Esophagus squamous epithelium (tissue), 5 donors: ENCODE measurements around the gene ZMIZ1. TPM values are rescaled to one million over a fixed set of nuclear protein-coding genes. Genes with fewer than 3 reads are reported as not detected.

Source experiments
- DNase-seq: peaks from one replicate; lab custom pipeline; 2025; lab: John Stamatoyannopoulos, UW
- H3K27ac ChIP-seq, 4 donors: fragments of 200-600 bp; sonication (generic); one replicate each; pipeline ENCODE4 v1.5.1; 2016 to 2019; ENCODE audit warnings: mild to moderate bottlenecking in 1 of 4
- H3K27me3 ChIP-seq, 4 donors: fragments of 200-600 bp; sonication (generic); 1 replicate in 3 of 4; 2 replicates in 1 of 4; pipeline versions ENCODE4 v1.5.1 to v1.6.0; 2017 to 2021; ENCODE audit warnings: antibody characterized with exemption in 1 of 4
- H3K36me3 ChIP-seq, 3 donors: fragments of 200-600 bp; sonication (generic); one replicate each; pipeline ENCODE4 v1.5.1; 2016 to 2019
- H3K4me1 ChIP-seq, 3 donors: fragments of 200-600 bp; sonication (generic); one replicate each; pipeline ENCODE4 v1.5.1; 2017 to 2019
- H3K4me3 ChIP-seq, 4 donors: fragments of 200-600 bp; sonication (generic); 1 replicate in 3 of 4; 2 replicates in 1 of 4; pipeline ENCODE4 v1.5.1; 2016 to 2019; ENCODE audit warnings: mild to moderate bottlenecking in 2 of 4, moderate library complexity in 1 of 4
- H3K9me3 ChIP-seq, 3 donors: fragments of 200-600 bp; sonication (generic); one replicate each; pipeline ENCODE4 v1.5.1; 2016 to 2019
- POLR2A ChIP-seq, 4 donors: fragments of 450-650 bp; IDR thresholded peaks; one replicate each; pipeline ENCODE4 v1.6.1; 2017; ENCODE audit warnings: antibody characterized with exemption in 4 of 4, mild to moderate bottlenecking in 4 of 4, moderate library complexity in 3 of 4
- WGBS, 2 donors: methylation state at CpG; one replicate each; pipeline ENCODE4 v1.1.5; 2018; 5-methylcytosine and 5-hydroxymethylcytosine counted together
- intact Hi-C: fragments of 100-400 bp; cut with DNase I; formaldehyde crosslinking; loops from one replicate; pipeline ENCODE4 v1.15.0; 2022
- total RNA-seq, 4 donors: library from RNA; depleted of rRNA; stranded (reverse); fragments of >200 nt; gene quantifications; one replicate each; pipeline ENCODE4 v1.1.0, GENCODE V29; 2016
- TF ChIP-seq, protein P1 (sequence below), 6 experiments: fragments of 450-650 bp in 4 of 6; fragments of 200-600 bp in 2 of 6; sonication (generic) in 2 of 6; IDR thresholded peaks; one replicate each; pipeline ENCODE4 v1.5.1; 2016 to 2019; ENCODE audit warnings: antibody characterized with exemption in 6 of 6, mild to moderate bottlenecking in 4 of 6, moderate library complexity in 4 of 6
- donor health status: DM: yes; HTN: yes; CAD: no.

Gene ZMIZ1
- total RNA-seq, 4 donors from 2014 or later, result 28.2 to 79.5 (median 40.4) TPM

DNA sequence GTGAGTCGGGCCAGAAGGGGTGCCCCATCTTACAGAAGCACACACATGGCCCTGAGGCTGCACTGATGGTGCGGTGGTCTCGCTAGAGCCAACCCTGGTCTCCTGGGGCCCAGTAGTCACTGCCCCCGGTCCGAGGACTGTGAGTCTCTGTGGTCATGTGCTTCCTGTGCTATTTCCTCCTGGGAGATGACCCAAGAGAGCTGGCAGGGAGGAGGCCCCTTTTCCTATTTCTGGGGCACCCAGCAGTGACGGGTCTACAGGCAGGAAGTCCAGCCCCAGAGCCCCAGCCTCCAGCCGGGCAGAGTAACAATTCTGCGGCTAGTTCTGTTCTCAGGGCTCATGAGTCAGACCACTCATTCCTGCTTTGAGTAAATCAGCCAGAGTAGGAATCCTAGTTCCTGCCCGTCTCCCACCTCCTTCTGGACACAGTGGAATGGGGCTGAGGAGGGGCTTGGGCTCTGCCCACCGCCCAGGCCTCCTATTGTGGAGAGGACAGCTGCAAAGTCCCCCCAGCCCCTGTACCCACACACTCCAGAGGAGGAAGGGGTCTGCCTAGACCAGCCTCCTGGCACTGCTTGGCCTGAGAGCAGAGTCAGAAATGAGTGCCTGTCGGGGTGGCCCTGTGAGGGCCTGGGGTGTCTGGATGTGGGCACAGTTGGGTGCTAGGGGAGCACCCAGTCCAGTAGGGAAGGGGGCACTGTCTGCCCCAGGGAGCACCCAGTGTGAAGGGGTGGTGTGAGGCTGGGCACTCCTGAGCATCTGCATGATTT is 198.0 kb downstream of the ZMIZ1 start:
- H3K36me3 ChIP-seq, result peaks cover 0 to 61% (median 0%) of the 10 kb centered on the region in 3 donors
- peak in 1 of 4 donors; percentile 11 for TF ChIP-seq POLR2A (IDR thresholded peaks at IDR 0.05)
- TF ChIP-seq, protein P1, sequence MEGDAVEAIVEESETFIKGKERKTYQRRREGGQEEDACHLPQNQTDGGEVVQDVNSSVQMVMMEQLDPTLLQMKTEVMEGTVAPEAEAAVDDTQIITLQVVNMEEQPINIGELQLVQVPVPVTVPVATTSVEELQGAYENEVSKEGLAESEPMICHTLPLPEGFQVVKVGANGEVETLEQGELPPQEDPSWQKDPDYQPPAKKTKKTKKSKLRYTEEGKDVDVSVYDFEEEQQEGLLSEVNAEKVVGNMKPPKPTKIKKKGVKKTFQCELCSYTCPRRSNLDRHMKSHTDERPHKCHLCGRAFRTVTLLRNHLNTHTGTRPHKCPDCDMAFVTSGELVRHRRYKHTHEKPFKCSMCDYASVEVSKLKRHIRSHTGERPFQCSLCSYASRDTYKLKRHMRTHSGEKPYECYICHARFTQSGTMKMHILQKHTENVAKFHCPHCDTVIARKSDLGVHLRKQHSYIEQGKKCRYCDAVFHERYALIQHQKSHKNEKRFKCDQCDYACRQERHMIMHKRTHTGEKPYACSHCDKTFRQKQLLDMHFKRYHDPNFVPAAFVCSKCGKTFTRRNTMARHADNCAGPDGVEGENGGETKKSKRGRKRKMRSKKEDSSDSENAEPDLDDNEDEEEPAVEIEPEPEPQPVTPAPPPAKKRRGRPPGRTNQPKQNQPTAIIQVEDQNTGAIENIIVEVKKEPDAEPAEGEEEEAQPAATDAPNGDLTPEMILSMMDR (IDR thresholded peaks at IDR 0.05), result no peak
- no peaks in the 10 kb centered on the region for H3K27me3 ChIP-seq
- no peaks in the 10 kb centered on the region for H3K9me3 ChIP-seq
- H3K4me1 ChIP-seq, result peaks cover 63 to 100% (median 82%) of the 10 kb centered on the region in 3 donors
- peak overlapping the region in 1 of 4 donors; percentile 32 for H3K4me3 ChIP-seq
- WGBS, 2 donors, result 57 to 63% methylated on average over 4 to 5 of the region's 11 CpGs
- peak overlapping the region; percentile 73 to 91 (median 79) for H3K27ac ChIP-seq
- no peak for DNase-seq
- intact Hi-C loops, result no loop called here

DNA sequence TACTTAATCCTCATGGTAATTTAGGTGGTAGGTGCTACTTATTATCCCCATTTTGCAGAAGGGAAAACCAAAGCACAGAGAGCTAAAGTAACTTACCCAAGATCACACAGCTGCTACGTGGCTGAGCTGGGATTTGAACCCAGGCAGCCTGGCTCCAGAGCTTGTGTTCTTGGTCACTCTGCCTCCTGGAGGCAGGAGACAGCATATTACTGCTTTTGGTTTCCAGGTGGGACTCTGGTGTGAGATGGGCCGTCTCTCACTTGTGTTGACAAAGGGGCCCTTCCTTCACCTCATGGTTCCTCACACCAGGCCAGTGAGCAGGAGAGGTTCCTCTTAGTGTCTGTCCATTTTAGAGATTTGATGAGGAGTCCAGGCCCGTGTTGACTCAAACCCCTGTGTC is 198.7 kb downstream of the ZMIZ1 start:
- H3K4me3 ChIP-seq, result no peak overlapping the region
- peak overlapping the region; percentile 73 to 91 (median 79) for H3K27ac ChIP-seq
- peaks cover 0 to 68% (median 0%) of the 10 kb centered on the region in 3 donors for H3K36me3 ChIP-seq
- no peaks in the 10 kb centered on the region for H3K27me3 ChIP-seq
- no peak for DNase-seq
- WGBS, 2 donors, result 65 to 68% methylated on average over 2 to 3 of the region's 3 CpGs
- no peak for TF ChIP-seq POLR2A (IDR thresholded peaks at IDR 0.05)
- TF ChIP-seq, protein P1 (IDR thresholded peaks at IDR 0.05), result peak in 2 of 6 experiments; percentile 8 to 13
- H3K9me3 ChIP-seq, result no peaks in the 10 kb centered on the region
- H3K4me1 ChIP-seq, result peaks cover 58 to 100% (median 77%) of the 10 kb centered on the region in 3 donors
- intact Hi-C loops, result no loop called here

DNA sequence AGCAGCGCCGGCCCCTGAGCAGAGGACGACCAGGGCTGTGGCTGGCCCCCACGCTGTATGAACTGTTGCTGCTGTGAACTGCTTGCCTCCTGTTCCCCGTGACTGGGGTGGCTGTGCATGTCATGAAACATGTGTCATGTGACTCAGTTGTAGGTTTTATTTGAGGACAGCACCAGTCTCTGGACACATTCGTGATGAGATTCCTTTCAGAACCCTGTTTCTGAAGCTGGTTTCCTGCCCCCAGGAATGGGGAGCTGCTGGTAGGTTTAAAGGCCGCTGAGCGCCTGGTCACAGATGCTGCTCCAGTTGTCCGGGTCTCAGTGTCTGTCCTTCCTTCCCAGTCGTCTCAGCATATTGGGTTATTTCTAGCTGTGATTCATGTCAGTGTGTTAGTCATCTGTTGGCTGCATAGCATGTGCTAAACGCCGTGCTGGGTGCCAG is 199.4 kb downstream of the ZMIZ1 start:
- Histone ChIP-seq H3K27ac (peak overlapping the region; percentile 73 to 91 (median 79)), H3K9me3 (no peaks in the 10 kb centered on the region), H3K4me3 (no peak overlapping the region), H3K27me3 (no peaks in the 10 kb centered on the region), H3K36me3 (peaks cover 0 to 65% (median 0%) of the 10 kb centered on the region in 3 donors), H3K4me1 (peaks cover 51 to 100% (median 78%) of the 10 kb centered on the region in 3 donors)
- TF ChIP-seq POLR2A (IDR thresholded peaks at IDR 0.05), result no peak
- 19 to 64% methylated on average over 4 to 12 of the region's 12 CpGs for WGBS, 2 donors
- intact Hi-C loops, result no loop called here
- DNase-seq, result no peak

GRCh38 chr10:79268742-79269141 is 200.0 kb downstream of the ZMIZ1 start:
- Histone ChIP-seq H3K36me3 (peaks cover 0 to 60% (median 0%) of the 10 kb centered on the region in 3 donors), H3K27ac (peak overlapping the region in 3 of 4 donors; percentile 13 to 81 (median 73)), H3K4me3 (no peak overlapping the region), H3K27me3 (no peaks in the 10 kb centered on the region), H3K9me3 (no peaks in the 10 kb centered on the region), H3K4me1 (peaks cover 49 to 100% (median 78%) of the 10 kb centered on the region in 3 donors)
- DNase-seq, result no peak
- intact Hi-C loops, result no loop called here
- WGBS, 2 donors, result 62 to 76% methylated on average over 6 to 7 of the region's 7 CpGs
- TF ChIP-seq POLR2A (IDR thresholded peaks at IDR 0.05), result no peak
- TF ChIP-seq, protein P1 (IDR thresholded peaks at IDR 0.05), result no peak

DNA sequence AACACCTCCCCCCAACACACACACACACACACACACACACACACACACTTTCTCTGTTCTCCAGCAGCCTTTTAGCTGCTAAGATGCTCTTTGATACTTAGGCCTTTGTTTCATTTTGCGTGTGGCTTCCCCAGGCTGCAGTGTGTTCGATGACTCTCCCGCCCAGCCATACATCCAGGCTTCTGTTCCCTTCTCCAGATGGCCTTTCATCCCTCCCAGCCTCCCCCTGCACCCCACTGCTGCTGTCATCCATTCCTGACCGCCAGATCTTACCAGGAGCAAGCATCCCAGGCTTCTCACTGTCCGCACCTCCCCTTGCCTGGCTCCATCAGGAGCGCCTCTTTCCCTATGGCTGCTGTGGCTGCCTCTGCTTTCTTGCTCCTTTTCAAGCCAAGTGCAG is 200.7 kb downstream of the ZMIZ1 start:
- WGBS, 2 donors, result 84 to 97% methylated on average over 6 of the region's 6 CpGs
- no peak for DNase-seq
- Histone ChIP-seq H3K4me1 (peaks cover 49 to 100% (median 78%) of the 10 kb centered on the region in 3 donors), H3K36me3 (peaks cover 0 to 60% (median 0%) of the 10 kb centered on the region in 3 donors), H3K27me3 (no peaks in the 10 kb centered on the region), H3K9me3 (no peaks in the 10 kb centered on the region), H3K27ac (peak overlapping the region in 3 of 4 donors; percentile 36 to 62 (median 57)), H3K4me3 (no peak overlapping the region)
- no peak for TF ChIP-seq POLR2A (IDR thresholded peaks at IDR 0.05)
- intact Hi-C loops, result no loop called here

GRCh38 chr10:79269969-79270368 is 201.2 kb downstream of the ZMIZ1 start:
- peak overlapping the region; percentile 13 to 62 (median 46) for H3K27ac ChIP-seq
- TF ChIP-seq POLR2A (IDR thresholded peaks at IDR 0.05), result no peak
- TF ChIP-seq, protein P1 (IDR thresholded peaks at IDR 0.05), result no peak
- WGBS, 2 donors, result 39% methylated on average over 6 of the region's 7 CpGs; no CpG with 5 or more reads in 1 of the 2 donors
- H3K27me3 ChIP-seq, result no peaks in the 10 kb centered on the region
- no peaks in the 10 kb centered on the region for H3K9me3 ChIP-seq
- H3K4me3 ChIP-seq, result no peak overlapping the region
- H3K4me1 ChIP-seq, result peaks cover 50 to 100% (median 78%) of the 10 kb centered on the region in 3 donors
- intact Hi-C loops, result no loop called here
- peaks cover 0 to 60% (median 0%) of the 10 kb centered on the region in 3 donors for H3K36me3 ChIP-seq
- no peak for DNase-seq
